IMR-90 (cell line): ENCODE results near the gene KLK6. TPM values are rescaled to one million over a fixed set of nuclear protein-coding genes. Genes with fewer than 3 reads are reported as not detected.

ENCODE experiments used
- ATAC-seq: fragments of 200-7000 bp; cut with Tn5 transposase; 2 replicates; pipeline ENCODE4 v1.9.1; 2020; ENCODE audit warnings: low read depth, mild to moderate bottlenecking, moderate library complexity
- BruUV-seq: library from RNA; stranded (reverse); fragments of 400-500 nt; replicated peaks from 2 replicates; lab custom pipeline; 2021; lab: Mats Ljungman, UMichigan
- CTCF ChIA-PET: fragments of 300-600 bp; formaldehyde crosslinking; extraction: SDS; loops from one replicate; lab custom pipeline; 2021; ENCODE audit warnings: antibody characterized with exemption; lab: Yijun Ruan, JAX
- POLR2A ChIA-PET: fragments of 300-600 bp; sonication (Branson Sonifier 250); formaldehyde crosslinking; loops from one replicate; lab custom pipeline; 2022; ENCODE audit warnings: antibody characterized with exemption; ENCODE audit not compliant: unreplicated experiment; lab: Charles Lee
- DNase-seq: peaks from one replicate; pipeline ENCODE4 v3.0.0; 2013
- H2AFZ ChIP-seq: replicated peaks from 2 replicates; pipeline ENCODE3; 2013; ENCODE audit warnings: low read length, mild to moderate bottlenecking; ENCODE audit not compliant: poor library complexity
- H2AK5ac ChIP-seq: 2 replicates; pipeline ENCODE4 v1.6.1; 2013; ENCODE audit warnings: low read depth, low read length, inconsistent platforms
- H2AK9ac ChIP-seq: replicated peaks from 2 replicates; pipeline ENCODE3; 2013; ENCODE audit warnings: mild to moderate bottlenecking, low read depth, low read length, moderate library complexity; ENCODE audit not compliant: poor library complexity
- H2BK120ac ChIP-seq: 2 replicates; pipeline ENCODE4 v1.6.1; 2013; ENCODE audit warnings: low read depth, low read length, inconsistent platforms
- H2BK15ac ChIP-seq: 3 replicates; pipeline ENCODE4 v1.6.1; 2013; ENCODE audit warnings: low read depth, low read length, inconsistent platforms
- H2BK20ac ChIP-seq: 2 replicates; pipeline ENCODE4 v1.6.1; 2013; ENCODE audit warnings: low read depth, mild to moderate bottlenecking, inconsistent platforms, low read length, moderate library complexity
- H2BK5ac ChIP-seq: 2 replicates; pipeline ENCODE4 v1.6.1; 2013; ENCODE audit warnings: mild to moderate bottlenecking, low read depth, low read length, inconsistent platforms; ENCODE audit not compliant: poor library complexity, severe bottlenecking
- H3K14ac ChIP-seq: replicated peaks from 2 replicates; pipeline ENCODE4 v1.6.1; 2013; ENCODE audit warnings: low read depth, low read length, inconsistent platforms
- H3K18ac ChIP-seq: 2 replicates; pipeline ENCODE4 v1.6.1; 2013; ENCODE audit warnings: low read depth, low read length, control low read depth
- H3K23ac ChIP-seq: 2 replicates; pipeline ENCODE4 v1.6.1; 2013; ENCODE audit warnings: low read depth, low read length, inconsistent platforms
- H3K27ac ChIP-seq: 2 replicates; pipeline ENCODE4 v1.5.1; 2013; ENCODE audit warnings: mild to moderate bottlenecking, control low read depth, low read length; ENCODE audit not compliant: insufficient read depth
- H3K27me3 ChIP-seq: 2 replicates; pipeline ENCODE4 v1.6.1; 2013; ENCODE audit warnings: low read length; ENCODE audit not compliant: control insufficient read depth, insufficient read depth
- H3K36me3 ChIP-seq: 2 replicates; pipeline ENCODE4 v1.6.1; 2013; ENCODE audit warnings: low read length, mixed read lengths; ENCODE audit not compliant: control insufficient read depth, insufficient read depth
- H3K4ac ChIP-seq: 2 replicates; pipeline ENCODE4 v1.6.1; 2013; ENCODE audit warnings: low read depth, low read length, inconsistent platforms
- H3K4me1 ChIP-seq: 2 replicates; pipeline ENCODE4 v1.6.1; 2013; ENCODE audit warnings: low read length, mixed read lengths; ENCODE audit not compliant: control insufficient read depth, insufficient read depth
- H3K4me2 ChIP-seq: 2 replicates; pipeline ENCODE4 v1.6.1; 2013; ENCODE audit warnings: low read depth, mild to moderate bottlenecking, control low read depth, low read length, moderate library complexity
- H3K4me3 ChIP-seq: 2 replicates; pipeline ENCODE4 v1.5.1; 2013; ENCODE audit warnings: low read depth, mild to moderate bottlenecking, control low read depth, low read length, moderate library complexity; ENCODE audit not compliant: insufficient read depth
- H3K56ac ChIP-seq: 2 replicates; pipeline ENCODE4 v1.6.1; 2013; ENCODE audit warnings: low read length, inconsistent platforms; ENCODE audit not compliant: insufficient read depth; ENCODE audit errors: extremely low read depth
- H3K79me1 ChIP-seq, 2 experiments: 2 replicates each; pipeline ENCODE4 v1.6.1; 2013; ENCODE audit warnings: low read length in 2 of 2, inconsistent platforms in 1 of 2, low read depth in 1 of 2
- H3K9ac ChIP-seq: 2 replicates; pipeline ENCODE4 v1.6.1; 2013; ENCODE audit warnings: low read depth, low read length, control low read depth
- H3K9me1 ChIP-seq: 2 replicates; pipeline ENCODE4 v1.6.1; 2013; ENCODE audit warnings: low read length, inconsistent platforms; ENCODE audit not compliant: insufficient read depth
- H3K9me3 ChIP-seq: 2 replicates; pipeline ENCODE4 v1.6.1; 2013; ENCODE audit warnings: low read length; ENCODE audit not compliant: control insufficient read depth, insufficient read depth
- H4K20me1 ChIP-seq: 2 replicates; pipeline ENCODE4 v1.6.1; 2013; ENCODE audit warnings: low read length, inconsistent platforms; ENCODE audit not compliant: insufficient read depth
- H4K5ac ChIP-seq: 2 replicates; pipeline ENCODE4 v1.6.1; 2013; ENCODE audit warnings: mild to moderate bottlenecking, low read depth, low read length, control low read depth
- H4K8ac ChIP-seq, 2 experiments: 2 replicates each; pipeline ENCODE4 v1.6.1; 2013; ENCODE audit warnings: low read depth in 2 of 2, low read length in 2 of 2, control low read depth in 1 of 2, inconsistent platforms in 1 of 2
- H4K91ac ChIP-seq: 2 replicates; pipeline ENCODE4 v1.6.1; 2013; ENCODE audit warnings: low read depth, low read length, inconsistent platforms; ENCODE audit not compliant: insufficient read depth
- RFX5 ChIP-seq: IDR thresholded peaks from 2 replicates; pipeline ENCODE4 v1.8.0; 2012; ENCODE audit warnings: low read depth, mild to moderate bottlenecking, low read length, moderate library complexity
- WGBS, 2 experiments: methylation state at CpG; one replicate each; pipeline versions ENCODE4 v1.1.5 to v1.1.7; 2013; ENCODE audit warnings: missing lambda C conversion rate in 2 of 2; ENCODE audit not compliant: insufficient read length in 1 of 2; ENCODE audit errors: extremely low coverage in 2 of 2; 5-methylcytosine and 5-hydroxymethylcytosine counted together
- dilution Hi-C: fragments of 300-500 bp; cut with HindIII; formaldehyde crosslinking; loops from one replicate; pipeline ENCODE4 v1.14.3; 2018; ENCODE audit warnings: low sequenced_read_pairs; ENCODE audit not compliant: unreplicated experiment
- in situ Hi-C: fragments of 300-500 bp; cut with MboI; formaldehyde crosslinking; loops from 3 replicates; pipeline ENCODE4 v1.14.3; 2019; ENCODE audit warnings: low sequenced_read_pairs, inconsistent platforms, mixed read lengths
- intact Hi-C: fragments of 100-400 bp; cut with micrococcal nuclease; formaldehyde crosslinking; loops from 2 replicates; pipeline ENCODE4 v1.10.0; 2022
- polyA plus RNA-seq, 3 experiments: library from polyadenylated mRNA; depleted of rRNA; stranded (reverse); fragments of >200 nt; gene quantifications; 2 replicates each; pipeline ENCODE4 v1.2.3, GENCODE V29; 2012; ENCODE audit warnings: low replicate concordance in 1 of 3
- total RNA-seq: library from RNA; depleted of rRNA; stranded (reverse); fragments of >200 nt; gene quantifications from 2 replicates; pipeline ENCODE4 v1.2.3, GENCODE V29; 2012

KLK6 gene
- total and polyA plus RNA-seq, 2 of the 4 experiments (the other 2 are of a cell fraction): not detected

GRCh38 chr19:50967929-50968715, 1.3 kb downstream of the KLK6 start:
- H3K14ac ChIP-seq: no peak overlapping the region

More at GRCh38 chr19:50967929-50968715, 1.3 kb downstream of the KLK6 start:
- CTCF ChIA-PET: no interaction called here
- Histone ChIP-seq H2BK120ac (no peak overlapping the region), H3K18ac (no peak overlapping the region), H4K20me1 (no peaks in the 10 kb centered on the region), H2BK15ac (no peak overlapping the region), H3K23ac (no peak overlapping the region), H2AK5ac (no peak overlapping the region), H2BK5ac (no peak overlapping the region), H4K5ac (no peak overlapping the region), H4K8ac (no peak overlapping the region), H3K27me3 (no peaks in the 10 kb centered on the region), H3K4ac (no peak overlapping the region), H4K91ac (no peak overlapping the region), H2BK20ac (no peak overlapping the region), H3K9ac (no peak overlapping the region), H3K9me1 (no peaks in the 10 kb centered on the region), H3K36me3 (no peaks in the 10 kb centered on the region), H3K27ac (no peak overlapping the region), H2AK9ac (no peak overlapping the region), H2AFZ (no peak overlapping the region), H3K79me1 (no peaks in the 10 kb centered on the region), H3K4me2 (no peak overlapping the region), H3K4me1 (no peaks in the 10 kb centered on the region), H3K4me3 (no peak overlapping the region), H3K56ac (no peak overlapping the region), H3K9me3 (peaks cover 7% of the 10 kb centered on the region)
- ATAC-seq (no peak), DNase-seq (no peak)
- intact Hi-C loops: no loop called here
- dilution Hi-C loops: no loop called here
- 12% methylated on average over 6 of the region's 20 CpGs; no CpG with 5 or more reads in 1 of the 2 experiments for WGBS, 2 experiments
- in situ Hi-C loops: no loop called here
- BruUV-seq: no TSS peak
- POLR2A ChIA-PET: interaction anchor here (0.5 kb wide), 1 partner anchor 689 kb away, joined by 4 read pairs; no protein-coding TSS in a partner anchor
- TF ChIP-seq RFX5: no peak
